Activated CD8-positive, alpha-beta memory T cell treated with anti-CD3 and anti-CD28 coated beads for 48 hours (primary cell): ENCODE data around the gene RARA.

Experiments used
- DNase-seq, 3 experiments: peaks; one replicate each; pipeline ENCODE4 v3.0.0-alpha.2; 2020; ENCODE audit warnings: low read depth in 2 of 3, low spot score in 2 of 3

The RARA gene

GRCh38 chr17:40315678-40316570 lies 6.9 kb downstream of the RARA start:
- no peak for DNase-seq

GRCh38 chr17:40316571-40317344 lies 7.8 kb downstream of the RARA start:
- DNase-seq = no peak

GRCh38 chr17:40317345-40317873 lies 8.4 kb downstream of the RARA start:
- DNase-seq = no peak

- peak; percentile 55 to 85 (median 80) for DNase-seq
Observed at GRCh38 chr17:40317880-40318829, 9.2 kb downstream of the RARA start.

GRCh38 chr17:40318830-40319391 lies 9.9 kb downstream of the RARA start:
- no peak for DNase-seq

- no peak for DNase-seq
Observed at GRCh38 chr17:40319651-40320540, 10.9 kb downstream of the RARA start.

- no peak for DNase-seq
Observed at GRCh38 chr17:40320756-40321523, 12.0 kb downstream of the RARA start.

GRCh38 chr17:40321524-40321929 lies 12.5 kb downstream of the RARA start:
- DNase-seq = no peak

- DNase-seq = no peak
Observed at GRCh38 chr17:40321961-40322357, 13.0 kb downstream of the RARA start.

GRCh38 chr17:40322358-40323315 lies 13.7 kb downstream of the RARA start:
- DNase-seq = peak; percentile 70 to 79 (median 74)

- peak in 1 of 3 experiments; percentile 59 for DNase-seq
Observed at GRCh38 chr17:40323391-40324381, 14.7 kb downstream of the RARA start.

GRCh38 chr17:40325156-40326013 lies 16.4 kb downstream of the RARA start:
- no peak for DNase-seq

GRCh38 chr17:40326014-40326831 lies 17.2 kb downstream of the RARA start:
- DNase-seq = no peak

- no peak for DNase-seq
Observed at GRCh38 chr17:40326832-40327199, 17.8 kb downstream of the RARA start.
